Stimulated activated CD4-positive, alpha-beta T cell treated with anti-CD3 and anti-CD28 coated beads, Interleukin-2, amount 100 ng/mL, for 4 hours (primary cell): ENCODE data around the gene VEGFB.

ENCODE experiments used
- DNase-seq: peaks from one replicate; pipeline ENCODE4 v3.0.0-alpha.2; 2020; ENCODE audit warnings: low read depth

The VEGFB gene

GRCh38 chr11:64247729-64248531 lies 13.5 kb downstream of the VEGFB start:
- no peak for DNase-seq

GRCh38 chr11:64248578-64248977 lies 14.2 kb downstream of the VEGFB start:
- DNase-seq = no peak

- DNase-seq = no peak
These were observed 14.7 kb downstream of the VEGFB start for GRCh38 chr11:64249038-64249437.

GRCh38 chr11:64249563-64250414 lies 15.4 kb downstream of the VEGFB start:
- no peak for DNase-seq

- DNase-seq = no peak
These were observed 16.1 kb downstream of the VEGFB start for GRCh38 chr11:64250415-64251015.

- peak; percentile 44 for DNase-seq
These were observed 16.8 kb downstream of the VEGFB start, which contains the start of gene PLCB3 for GRCh38 chr11:64251016-64251752. PLCB3 (plus strand) TSS chr11:64251530; CDS start chr11:64251650, 120 bp downstream.

GRCh38 chr11:64251753-64252002 lies 17.3 kb downstream of the VEGFB start:
- no peak for DNase-seq

GRCh38 chr11:64252003-64252872 lies 17.9 kb downstream of the VEGFB start:
- DNase-seq = no peak

GRCh38 chr11:64253043-64253442 lies 18.7 kb downstream of the VEGFB start:
- no peak for DNase-seq

- no peak for DNase-seq
These were observed 19.1 kb downstream of the VEGFB start for GRCh38 chr11:64253481-64253880.

- DNase-seq = no peak
These were observed 19.9 kb downstream of the VEGFB start for GRCh38 chr11:64254326-64254725.

- DNase-seq = no peak
These were observed 21.0 kb downstream of the VEGFB start for GRCh38 chr11:64255135-64256128.

GRCh38 chr11:64256300-64256699 lies 21.9 kb downstream of the VEGFB start:
- DNase-seq = no peak

- DNase-seq = no peak
These were observed 24.0 kb downstream of the VEGFB start for GRCh38 chr11:64258356-64258755.

GRCh38 chr11:64258946-64259532 lies 24.7 kb downstream of the VEGFB start:
- no peak for DNase-seq

- DNase-seq = no peak
These were observed 25.2 kb downstream of the VEGFB start for GRCh38 chr11:64259533-64260067.

- no peak for DNase-seq
These were observed 25.8 kb downstream of the VEGFB start for GRCh38 chr11:64260147-64260708.

- DNase-seq = no peak
These were observed 27.2 kb downstream of the VEGFB start for GRCh38 chr11:64261556-64262080.
